Mononuclear cell (primary cell): ENCODE results near the gene OR13C9. TPM values are rescaled to one million over a fixed set of nuclear protein-coding genes. Genes with fewer than 3 reads are reported as not detected.
"Not testable (repeated sequence)": the region's sequence is repeated elsewhere in the genome, so short reads cannot be mapped to it uniquely, and the experiment has no call there.

Experiments used
- H3K27me3 ChIP-seq: 2 replicates; pipeline ENCODE4 v1.6.0; 2011; ENCODE audit warnings: low read length, control low read depth; ENCODE audit not compliant: insufficient read depth
- H3K4me1 ChIP-seq: 2 replicates; pipeline ENCODE4 v1.5.1; 2011; ENCODE audit warnings: mild to moderate bottlenecking, low read length, control low read depth; ENCODE audit not compliant: insufficient read depth
- H3K4me3 ChIP-seq: 2 replicates; pipeline ENCODE4 v1.5.1; 2011; ENCODE audit warnings: mild to moderate bottlenecking, low read length, moderate library complexity
- H3K9me3 ChIP-seq: 2 replicates; pipeline ENCODE4 v1.5.1; 2011; ENCODE audit warnings: low read depth, mild to moderate bottlenecking, control low read depth, low read length
- total RNA-seq: library from RNA; depleted of rRNA; stranded (reverse); fragments of >200 nt; gene quantifications from one replicate; pipeline ENCODE4 v1.2.3, GENCODE V29; 2012

OR13C9 gene
- total RNA-seq: not detected

DNA sequence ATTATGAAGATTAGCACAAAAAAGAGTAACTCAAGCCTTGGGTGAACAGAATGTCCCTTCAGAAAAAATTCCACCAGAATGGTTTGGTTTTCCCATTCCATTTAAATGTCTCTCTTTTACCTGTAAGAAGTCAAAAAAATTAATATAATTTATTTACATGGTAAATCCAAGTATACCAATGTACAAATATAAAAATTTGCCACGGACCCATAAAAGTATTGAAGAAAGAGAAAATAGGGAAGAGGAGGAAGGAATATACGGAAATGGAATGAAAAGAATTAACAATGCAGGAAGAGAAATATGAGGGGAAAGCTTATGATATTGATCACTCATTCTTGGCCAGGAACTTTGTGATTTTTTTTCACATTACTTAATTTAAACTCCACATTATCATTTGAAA lies at the start of gene OR13C9:
TSS of gene OR13C9 (minus strand) at position 101 of the 400 bp plus-strand sequence. CDS start at position 101, 0 bp downstream.
- no peaks in the 10 kb centered on the region for H3K4me1 ChIP-seq
- H3K4me3 ChIP-seq: no peak within 1 kb of the TSS
- no peaks in the 10 kb centered on the region for H3K27me3 ChIP-seq
- H3K9me3 ChIP-seq: no peaks in the 10 kb centered on the region

DNA sequence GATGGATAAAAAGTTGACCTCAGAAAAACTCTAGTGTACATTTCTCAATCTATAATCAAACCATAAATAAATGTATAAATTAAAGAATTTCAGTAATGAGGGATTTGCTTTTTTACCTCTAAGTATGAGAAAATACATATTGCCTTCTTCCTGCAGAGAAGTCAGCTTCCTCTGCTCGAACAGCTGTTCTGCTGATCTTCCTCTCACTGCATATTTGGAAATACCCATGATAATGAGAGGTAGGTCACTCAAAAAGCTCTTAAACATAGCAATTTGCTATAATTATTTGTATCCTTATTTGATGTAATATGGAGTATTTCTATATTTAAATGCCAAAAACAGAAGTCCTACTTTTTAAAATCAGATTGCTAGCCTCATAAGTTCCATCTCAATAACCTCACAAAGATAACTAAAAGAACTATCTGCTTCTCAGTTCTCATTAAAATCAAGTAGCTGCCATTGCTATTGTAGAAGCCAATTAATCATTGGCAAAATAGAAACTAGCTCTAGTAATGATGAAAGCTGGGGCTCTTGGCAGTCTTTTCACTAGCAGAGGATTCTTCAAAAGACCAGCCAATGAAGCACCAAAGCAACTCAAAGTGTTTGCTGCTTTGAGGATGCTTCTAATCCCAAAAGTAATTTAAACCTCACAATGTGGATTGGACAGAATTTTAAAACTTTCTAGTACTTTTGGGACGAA lies 40.6 kb upstream of the OR13C9 start:
- Histone ChIP-seq H3K27me3 (no peaks in the 10 kb centered on the region), H3K4me3 (no peak overlapping the region), H3K9me3 (no peaks in the 10 kb centered on the region), H3K4me1 (no peaks in the 10 kb centered on the region)

DNA sequence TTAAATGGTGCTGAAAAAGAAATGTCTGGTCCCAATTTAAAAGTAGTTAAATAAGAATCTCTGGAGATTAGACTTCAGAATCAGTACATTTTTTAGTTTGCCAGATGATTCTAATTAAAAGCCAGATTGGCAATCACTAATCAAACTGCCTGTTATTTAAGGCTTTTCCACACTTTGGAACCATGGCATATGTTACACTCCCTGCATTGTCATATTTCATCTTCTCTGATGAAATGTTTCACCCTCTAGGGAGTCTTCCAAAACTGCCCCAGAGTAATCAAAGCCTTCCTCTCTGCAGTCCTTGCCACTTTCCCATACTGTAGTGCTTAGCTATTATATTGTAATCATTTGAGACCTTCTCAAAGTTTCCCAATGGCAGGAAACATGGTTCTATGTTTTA lies 17.5 kb upstream of the OR13C9 start:
- H3K9me3 ChIP-seq: peaks cover 10% of the 10 kb centered on the region
- H3K4me1 ChIP-seq: no peaks in the 10 kb centered on the region
- no peaks in the 10 kb centered on the region for H3K27me3 ChIP-seq
- no peak overlapping the region for H3K4me3 ChIP-seq

DNA sequence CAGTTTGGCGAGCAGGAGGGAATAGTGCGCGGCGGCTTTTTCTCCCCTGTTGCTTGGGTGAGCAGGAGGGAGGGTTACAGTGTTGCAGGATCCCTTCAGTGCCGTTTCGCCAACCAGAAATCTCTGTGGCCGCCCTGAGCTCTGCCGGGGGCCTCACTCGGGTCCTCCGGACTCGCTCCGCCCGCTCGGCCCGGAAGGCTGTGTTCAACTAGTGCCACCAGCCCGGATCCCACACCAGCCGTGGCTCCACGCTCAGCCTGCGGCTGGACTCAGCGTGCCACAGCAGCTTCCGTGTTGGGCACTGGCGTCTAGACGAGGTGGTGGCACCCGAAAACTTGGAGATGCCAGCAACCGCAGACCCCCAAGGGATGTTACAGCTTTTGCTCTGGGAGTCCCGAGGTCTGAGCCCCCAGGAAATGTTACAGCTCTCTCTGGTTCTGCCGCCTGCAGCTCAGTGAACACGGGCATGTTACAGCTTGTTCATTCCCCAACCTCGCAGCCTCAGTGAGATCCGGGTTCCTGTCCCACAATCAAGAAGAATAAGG lies 16.0 kb upstream of the OR13C9 start:
- Histone ChIP-seq H3K9me3 (peaks cover 5% of the 10 kb centered on the region), H3K27me3 (no peaks in the 10 kb centered on the region), H3K4me3 (no peak overlapping the region), H3K4me1 (no peaks in the 10 kb centered on the region)

DNA sequence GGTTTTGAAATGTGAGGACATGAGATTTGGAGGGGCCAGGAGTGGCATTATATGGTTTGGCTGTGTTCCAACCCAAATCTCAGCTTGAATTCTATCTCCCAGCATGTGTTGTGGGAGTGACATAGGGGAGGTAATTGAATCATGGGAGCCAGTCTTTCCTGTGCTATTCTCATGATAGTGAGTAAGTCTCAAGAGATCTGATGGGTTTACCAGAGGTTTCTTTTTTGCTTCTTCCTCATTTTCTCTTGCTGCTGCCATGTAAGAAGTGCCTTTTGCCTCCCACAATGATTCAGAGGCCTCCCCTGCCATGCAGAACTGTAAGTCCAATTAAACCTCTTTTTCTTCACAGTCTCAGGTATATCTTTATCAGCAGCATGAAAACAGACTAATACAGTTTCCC lies 8.0 kb upstream of the OR13C9 start:
- H3K4me3 ChIP-seq: not testable (repeated sequence)

DNA sequence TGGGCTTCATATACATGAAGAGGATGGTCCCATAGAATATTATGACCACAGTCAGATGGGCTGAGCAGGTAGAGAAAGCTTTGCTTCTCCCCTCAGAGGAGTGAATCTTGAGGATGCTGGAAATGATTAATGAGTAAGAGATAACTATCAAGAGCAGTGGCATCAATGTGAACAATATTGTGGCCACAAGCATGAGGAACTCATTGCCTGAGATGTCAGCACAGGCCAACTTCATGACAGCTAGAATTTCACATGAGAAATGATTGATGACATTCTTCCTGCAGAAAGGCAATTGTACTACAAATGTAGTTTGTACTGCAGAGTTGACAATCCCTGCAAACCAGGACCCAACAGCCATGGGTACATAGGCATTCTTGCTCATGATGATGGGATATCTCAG lies 586 bp downstream of the OR13C9 start:
- H3K27me3 ChIP-seq: no peaks in the 10 kb centered on the region
- H3K4me1 ChIP-seq: no peaks in the 10 kb centered on the region
- H3K9me3 ChIP-seq: no peaks in the 10 kb centered on the region
- H3K4me3 ChIP-seq: no peak overlapping the region

More for the DNA sequence above, 8.0 kb upstream of the OR13C9 start:
- H3K4me1 ChIP-seq, H3K27me3 ChIP-seq, H3K9me3 ChIP-seq: not testable (repeated sequence)

GRCh38 chr9:104611213-104611612 lies 6.8 kb downstream of the OR13C9 start:
- Histone ChIP-seq H3K9me3 (no peaks in the 10 kb centered on the region), H3K4me3 (no peak overlapping the region)

DNA sequence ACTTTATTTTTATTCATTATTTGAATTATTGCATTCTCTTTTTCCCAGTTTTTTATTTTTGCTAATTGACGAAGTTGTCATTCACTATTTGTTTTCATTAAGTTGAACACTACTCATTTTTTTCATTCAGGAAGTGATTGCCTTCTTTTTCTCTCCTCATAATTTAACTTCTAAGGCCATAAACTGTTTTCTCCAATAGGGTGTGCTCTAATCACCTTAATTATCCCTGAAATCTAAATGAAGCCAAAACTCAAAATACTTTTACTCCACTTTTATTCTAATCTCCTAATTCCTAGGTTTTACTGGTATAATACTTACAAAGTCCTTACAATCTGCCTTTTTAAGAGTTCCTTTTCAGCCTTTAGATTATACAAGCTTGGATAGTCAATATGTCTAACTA lies 9.7 kb downstream of the OR13C9 start:
- H3K9me3 ChIP-seq: no peaks in the 10 kb centered on the region
- H3K4me1 ChIP-seq: no peaks in the 10 kb centered on the region
- H3K27me3 ChIP-seq: no peaks in the 10 kb centered on the region
- H3K4me3 ChIP-seq: no peak overlapping the region

More at GRCh38 chr9:104611213-104611612, 6.8 kb downstream of the OR13C9 start:
- H3K27me3 ChIP-seq: no peaks in the 10 kb centered on the region
- no peaks in the 10 kb centered on the region for H3K4me1 ChIP-seq

- H3K27me3 ChIP-seq: no peaks in the 10 kb centered on the region
- H3K4me3 ChIP-seq: no peak overlapping the region
- H3K9me3 ChIP-seq: no peaks in the 10 kb centered on the region
- H3K4me1 ChIP-seq: no peaks in the 10 kb centered on the region
These were observed 11.9 kb downstream of the OR13C9 start for GRCh38 chr9:104606152-104606551.

DNA sequence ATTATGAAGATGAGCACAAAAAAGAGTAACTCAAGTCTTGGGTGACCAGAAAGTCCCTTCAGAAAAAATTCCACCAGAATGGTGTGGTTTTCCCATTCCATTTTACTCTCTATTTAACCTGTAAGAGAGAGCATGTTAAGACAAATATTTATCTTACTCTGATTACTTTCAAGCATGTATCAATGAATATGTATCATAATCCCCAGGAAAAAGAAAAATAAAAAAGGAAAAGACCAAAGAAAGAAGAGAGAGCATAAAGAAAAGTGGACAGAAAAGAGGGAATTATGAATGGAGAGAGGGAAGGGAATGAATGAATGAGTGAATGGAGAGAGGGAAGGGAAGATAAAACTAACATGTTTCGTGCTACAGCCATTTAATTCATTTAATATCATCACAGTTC lies 12.5 kb downstream of the OR13C9 start, which contains the start of gene OR13C2:
TSS of gene OR13C2 (minus strand) at position 101 of the 400 bp plus-strand sequence. CDS start at position 101, 0 bp downstream.
- H3K27me3 ChIP-seq, H3K9me3 ChIP-seq, H3K4me1 ChIP-seq, H3K4me3 ChIP-seq: not testable (repeated sequence)

DNA sequence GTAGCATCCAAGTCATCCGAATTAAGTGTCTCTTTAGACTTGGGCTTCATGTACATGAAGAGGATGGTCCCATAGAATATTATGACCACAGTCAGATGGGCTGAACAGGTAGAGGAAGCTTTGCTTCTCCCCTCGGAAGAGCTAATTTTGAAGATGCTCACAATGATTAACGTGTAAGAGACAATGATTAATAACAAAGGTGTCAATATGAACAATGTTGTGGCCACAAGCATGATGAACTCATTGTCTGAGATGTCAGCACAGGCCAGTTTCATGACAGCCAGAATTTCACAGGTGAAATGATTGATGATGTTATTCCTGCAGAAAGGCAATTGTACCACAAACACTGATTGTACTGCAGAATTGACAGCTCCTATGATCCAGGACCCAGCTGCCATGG lies 13.2 kb downstream of the OR13C9 start:
- no peaks in the 10 kb centered on the region for H3K4me1 ChIP-seq
- H3K9me3 ChIP-seq: no peaks in the 10 kb centered on the region
- H3K27me3 ChIP-seq: no peaks in the 10 kb centered on the region
- no peak overlapping the region for H3K4me3 ChIP-seq

DNA sequence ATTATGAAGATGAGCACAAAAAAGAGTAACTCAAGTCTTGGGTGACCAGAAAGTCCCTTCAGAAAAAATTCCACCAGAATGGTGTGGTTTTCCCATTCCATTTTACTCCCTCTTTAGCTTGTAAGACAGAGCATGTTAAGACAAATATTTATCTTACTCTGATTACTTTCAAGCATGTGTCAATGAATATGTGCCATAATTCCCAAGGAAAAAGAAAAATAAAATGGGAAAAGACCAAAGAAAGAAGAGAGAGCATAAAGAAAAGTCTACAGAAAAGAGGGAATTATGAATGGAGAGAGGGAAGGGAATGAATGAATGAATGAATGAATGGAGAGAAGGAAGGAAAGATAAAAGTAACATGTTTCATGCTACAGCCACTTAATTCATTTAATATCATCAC lies 18.7 kb downstream of the OR13C9 start, which contains the start of gene OR13C5:
TSS of gene OR13C5 (minus strand) at position 101 of the 400 bp plus-strand sequence. CDS start at position 101, 0 bp downstream.
- not testable (repeated sequence) for H3K4me3 ChIP-seq, H3K27me3 ChIP-seq, H3K9me3 ChIP-seq

GRCh38 chr9:104598749-104599148 lies 19.3 kb downstream of the OR13C9 start:
- not testable (repeated sequence) for H3K27me3 ChIP-seq, H3K4me3 ChIP-seq, H3K9me3 ChIP-seq, H3K4me1 ChIP-seq

More for the DNA sequence above, 18.7 kb downstream of the OR13C9 start, which contains the start of gene OR13C5:
- not testable (repeated sequence) for H3K4me1 ChIP-seq

DNA sequence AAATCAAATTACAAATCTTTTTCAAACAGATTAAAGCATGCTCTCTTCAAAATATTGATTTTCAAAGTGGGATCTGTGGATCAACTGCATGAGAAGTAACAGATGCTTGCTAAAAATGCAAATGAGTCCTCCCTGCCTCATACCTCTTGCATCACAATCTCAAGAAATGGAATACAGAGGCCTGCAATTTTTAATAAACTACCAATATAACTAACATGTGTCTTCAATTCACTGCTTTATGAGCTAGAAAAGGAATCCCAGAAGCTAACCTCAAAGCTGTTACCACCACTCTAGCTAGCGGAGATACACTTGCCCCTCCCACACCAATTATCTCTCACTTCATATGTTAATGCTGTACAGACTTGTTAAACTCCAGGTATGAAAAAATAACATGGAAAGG lies 28.4 kb downstream of the OR13C9 start:
- Histone ChIP-seq H3K27me3 (no peaks in the 10 kb centered on the region), H3K4me1 (no peaks in the 10 kb centered on the region), H3K4me3 (no peak overlapping the region), H3K9me3 (no peaks in the 10 kb centered on the region)

DNA sequence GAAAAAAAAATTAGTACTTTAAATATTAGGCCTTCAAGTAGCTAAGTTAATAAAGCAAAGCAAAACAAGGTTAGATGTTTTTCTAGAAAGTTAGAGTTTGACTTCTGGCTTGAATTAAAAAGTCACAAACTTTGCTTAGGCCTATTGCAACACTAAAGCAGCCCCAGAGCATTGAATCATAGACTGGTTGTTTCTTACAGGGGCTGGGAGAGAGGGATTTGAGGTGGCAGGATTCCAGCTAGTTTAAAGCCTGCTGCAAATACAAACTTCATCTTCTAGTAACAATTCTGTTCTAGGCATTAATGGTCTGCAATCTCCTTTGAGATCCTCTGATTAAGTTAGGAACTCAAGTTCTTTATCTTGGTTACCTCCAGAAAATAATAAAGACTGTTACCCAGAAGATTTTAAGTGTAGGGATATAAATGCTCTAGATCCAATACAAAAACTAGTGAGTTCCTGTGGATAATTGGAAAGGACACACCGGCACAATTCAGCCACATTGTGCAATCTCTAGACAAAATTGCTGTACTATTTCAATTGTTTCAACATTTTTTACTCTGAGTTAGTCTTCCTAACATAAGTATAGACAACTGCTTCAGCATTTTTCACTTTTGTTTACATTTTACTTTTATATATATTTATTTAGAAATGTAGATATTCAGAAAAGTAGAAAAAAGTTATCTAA lies 31.4 kb downstream of the OR13C9 start:
- Histone ChIP-seq H3K4me1 (no peaks in the 10 kb centered on the region), H3K27me3 (no peaks in the 10 kb centered on the region)

More for the DNA sequence above, 31.4 kb downstream of the OR13C9 start:
- no peak overlapping the region for H3K4me3 ChIP-seq
- no peaks in the 10 kb centered on the region for H3K9me3 ChIP-seq
